GM19328 (cell line): ENCODE data around the gene HEATR3.

Experiments used
- ATAC-seq: cut with Tn5 transposase; IDR thresholded peaks from one replicate; pipeline ENCODE4 v1.9.1; 2021; ENCODE audit warnings: mild to moderate bottlenecking, moderate library complexity; ENCODE audit not compliant: unreplicated experiment

The HEATR3 gene, protein sequence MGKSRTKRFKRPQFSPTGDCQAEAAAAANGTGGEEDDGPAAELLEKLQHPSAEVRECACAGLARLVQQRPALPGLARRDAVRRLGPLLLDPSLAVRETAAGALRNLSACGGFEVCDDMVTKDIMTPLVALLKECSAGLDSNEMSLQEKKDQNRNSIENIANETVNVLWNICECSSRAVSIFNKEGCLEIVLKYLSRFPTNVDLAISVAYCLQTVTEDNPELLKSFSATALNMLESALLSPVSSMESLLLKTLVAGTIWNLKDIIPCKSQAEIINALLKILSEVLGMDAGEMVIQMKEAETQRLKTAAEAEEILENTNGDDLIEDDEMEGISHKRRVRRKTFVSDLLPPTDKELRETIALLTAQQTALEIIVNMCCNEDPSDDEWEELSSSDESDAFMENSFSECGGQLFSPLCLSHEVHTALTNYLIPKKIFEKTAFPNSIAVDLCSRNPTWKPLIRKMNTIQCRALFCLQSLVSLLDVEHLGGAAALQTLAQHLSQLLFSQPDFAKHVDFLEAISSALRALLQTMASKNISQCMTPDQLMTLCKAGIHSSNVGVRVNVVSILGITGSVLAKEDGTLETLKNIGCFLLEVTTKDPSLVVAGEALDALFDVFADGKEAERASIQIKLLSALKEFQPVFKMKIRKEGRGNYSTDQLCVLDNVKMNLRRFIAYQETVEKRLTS

DNA sequence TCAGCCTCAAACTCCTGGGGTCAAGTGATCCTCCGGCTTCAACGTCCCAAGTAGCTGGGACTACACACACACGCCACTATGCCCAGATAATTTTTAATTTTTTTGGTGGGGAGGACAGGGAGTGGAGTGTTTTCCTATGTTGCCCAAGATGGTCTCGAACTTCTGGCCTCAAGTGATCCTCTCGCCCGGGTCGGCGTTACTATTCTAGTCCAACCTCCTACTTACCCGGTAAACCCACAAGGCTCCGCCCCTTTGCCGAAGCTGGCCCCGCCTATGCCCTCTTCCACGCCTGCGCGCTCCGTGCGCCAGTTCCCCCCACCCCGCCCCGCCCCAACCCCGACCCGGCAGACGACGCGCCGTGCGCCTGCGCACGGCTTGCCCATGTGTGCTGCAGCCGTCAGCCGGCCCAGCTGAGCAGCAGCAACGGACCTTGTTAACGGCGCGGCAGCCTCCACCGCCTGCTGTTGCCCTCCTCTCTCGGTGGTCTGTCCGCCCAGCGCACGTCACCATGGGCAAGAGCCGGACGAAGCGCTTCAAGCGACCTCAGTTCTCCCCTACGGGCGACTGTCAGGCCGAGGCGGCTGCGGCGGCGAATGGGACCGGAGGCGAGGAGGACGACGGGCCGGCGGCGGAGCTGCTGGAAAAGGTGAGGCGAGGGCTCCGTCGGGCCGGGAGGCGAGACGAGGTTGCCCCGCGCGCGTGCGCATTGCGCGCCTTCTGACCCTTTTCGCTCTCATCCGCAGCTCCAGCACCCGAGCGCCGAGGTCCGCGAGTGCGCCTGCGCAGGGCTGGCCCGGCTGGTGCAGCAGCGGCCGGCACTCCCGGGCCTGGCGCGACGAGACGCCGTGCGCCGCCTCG lies at the start of gene HEATR3:
Gene HEATR3, plus strand, starts transcription at position 347 of the 858 bp plus-strand sequence. Its CDS starts 162 bp downstream, at position 509.
- ATAC-seq, result peak; percentile 81

DNA sequence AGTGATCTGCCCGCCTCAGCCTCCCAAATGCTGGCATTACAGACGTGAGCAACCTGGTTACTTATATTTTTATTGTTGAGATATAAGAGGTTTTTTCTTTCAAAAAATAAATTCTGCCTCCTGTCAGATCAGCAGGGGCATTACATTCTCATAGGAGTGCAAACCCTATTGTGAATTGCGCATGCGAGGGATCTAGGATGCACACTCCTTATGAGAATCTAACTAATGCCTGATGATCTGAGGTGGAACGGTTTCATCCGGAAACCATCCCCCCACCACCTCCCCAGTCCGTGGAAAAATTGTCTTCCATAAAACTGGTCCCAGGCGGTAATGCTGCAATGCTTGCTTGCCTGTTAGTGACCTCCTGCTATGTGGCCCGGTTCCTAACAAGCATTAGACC lies 48.2 kb upstream of the HEATR3 start:
- ATAC-seq, result no peak

DNA sequence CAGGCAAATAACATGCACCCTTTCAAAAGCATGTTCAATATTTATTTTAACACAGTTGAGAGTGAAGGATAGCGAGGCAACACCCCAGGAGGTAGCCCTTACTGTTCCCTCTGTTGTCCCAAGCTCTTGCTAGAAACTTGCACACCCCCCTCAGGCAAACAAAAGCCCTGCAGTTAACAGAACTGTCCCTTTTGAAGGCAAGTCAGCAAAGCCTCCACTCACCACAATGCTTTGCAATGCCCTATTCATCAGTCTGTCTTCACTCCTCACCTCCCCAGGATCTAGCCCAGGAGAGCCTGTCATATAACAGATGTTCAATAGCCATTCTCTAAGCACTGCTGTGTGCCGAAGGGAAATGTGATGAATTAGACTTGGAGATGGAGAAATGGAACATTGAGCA lies 44.2 kb upstream of the HEATR3 start:
- no peak for ATAC-seq

DNA sequence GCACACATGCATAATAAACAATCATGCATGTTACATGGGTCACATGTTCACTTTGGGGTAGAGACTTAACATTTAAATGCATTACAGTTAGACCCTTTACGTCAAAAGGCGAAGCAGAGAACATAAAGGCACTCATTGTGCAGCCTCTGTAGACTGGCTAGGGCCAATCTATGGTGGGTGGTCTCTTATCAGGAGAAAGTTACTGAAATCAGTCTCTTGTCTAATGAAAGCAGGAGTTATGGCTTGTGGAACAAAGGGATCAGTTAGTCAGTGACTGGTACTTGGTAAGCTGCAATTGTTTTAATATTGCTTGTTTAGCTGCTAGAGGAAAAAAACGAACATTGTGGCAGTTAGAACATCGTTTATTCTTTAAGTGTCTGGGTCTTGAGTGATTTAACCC lies 42.1 kb upstream of the HEATR3 start:
- ATAC-seq, result no peak

DNA sequence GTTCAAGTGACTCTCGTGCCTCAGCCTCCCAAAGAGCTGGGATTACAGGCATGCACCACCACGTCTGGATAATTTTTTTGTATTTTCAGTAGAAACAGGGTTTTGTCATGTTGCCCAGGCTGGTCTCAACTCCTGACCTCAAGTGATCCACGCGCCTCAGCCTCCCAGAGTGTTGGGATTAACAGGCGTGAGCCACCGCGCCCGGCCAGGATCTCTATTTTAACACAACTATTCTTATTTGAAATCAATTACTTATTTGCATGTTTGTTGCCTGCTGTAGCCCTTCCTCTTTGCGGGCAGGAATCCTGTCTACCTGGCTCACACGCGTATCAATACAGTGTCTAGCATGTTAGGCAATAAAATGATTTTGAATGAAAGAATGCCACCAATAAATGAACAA lies 41.6 kb upstream of the HEATR3 start:
- no peak for ATAC-seq

DNA sequence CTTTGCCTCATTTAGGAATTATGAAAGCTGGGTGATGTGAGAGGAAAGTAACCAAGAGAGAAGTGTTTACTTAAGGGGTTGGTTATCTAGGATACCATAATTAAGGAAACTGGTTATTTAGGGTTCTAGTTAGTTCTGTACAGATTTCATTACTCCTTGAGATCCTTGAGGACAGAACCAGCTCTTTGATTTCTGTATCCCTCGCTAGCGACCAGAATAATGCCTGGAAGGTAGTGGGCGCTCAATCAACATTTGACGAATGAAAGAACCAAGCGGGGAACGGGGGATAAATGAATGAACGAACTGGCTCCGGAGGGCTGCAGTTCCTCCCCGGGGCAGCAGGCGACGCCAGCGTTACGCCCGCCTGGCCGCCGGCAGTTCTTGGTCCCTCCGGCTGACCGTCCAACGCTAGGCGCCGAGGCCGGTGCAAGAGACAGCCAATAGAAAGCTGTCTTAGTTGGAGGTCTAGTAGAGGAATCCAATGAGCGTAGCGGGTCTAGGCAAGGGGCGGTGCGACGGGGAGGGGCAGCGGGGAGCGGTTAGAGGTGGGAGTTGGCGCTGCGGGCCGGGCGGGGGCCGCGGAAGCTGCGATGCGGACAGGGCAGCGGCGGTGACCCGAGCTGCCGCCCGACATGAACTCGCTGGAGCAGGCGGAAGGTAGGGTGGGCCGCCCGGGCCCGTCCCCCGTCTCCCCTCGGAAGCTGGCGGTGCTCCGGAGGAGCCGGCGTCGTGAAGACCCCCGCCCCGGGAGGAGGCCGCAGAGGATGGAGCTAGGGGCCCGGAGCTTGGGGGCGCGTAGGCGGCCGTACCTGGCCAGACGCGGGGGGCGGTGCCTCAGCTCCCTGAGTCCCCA lies 40.9 kb upstream of the HEATR3 start, which contains the start of gene CNEP1R1:
Gene CNEP1R1, plus strand, starts transcription at position 542 of the 853 bp plus-strand sequence. Its CDS starts 91 bp downstream, at position 633.
- ATAC-seq, result peak; percentile 99

DNA sequence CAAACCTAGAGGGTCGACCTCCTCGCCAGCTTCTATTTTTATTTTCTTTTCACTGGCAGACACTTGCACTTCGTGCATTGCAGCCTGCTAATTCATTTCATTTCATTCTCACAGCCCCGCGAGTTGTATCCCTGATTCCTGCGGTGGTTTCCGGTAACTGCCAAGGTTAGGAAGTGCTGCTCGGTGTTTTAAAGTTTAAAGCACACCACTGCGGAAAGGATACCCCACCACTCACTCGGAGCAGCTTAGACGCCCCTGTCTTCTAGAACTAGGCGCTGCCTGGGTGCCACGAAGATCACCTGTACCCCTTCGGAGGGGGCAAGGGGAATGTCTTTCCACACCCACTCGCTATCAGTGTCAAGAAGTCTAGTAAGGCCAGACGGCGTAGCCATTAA lies 40.2 kb upstream of the HEATR3 start:
- ATAC-seq, result peak; percentile 5

DNA sequence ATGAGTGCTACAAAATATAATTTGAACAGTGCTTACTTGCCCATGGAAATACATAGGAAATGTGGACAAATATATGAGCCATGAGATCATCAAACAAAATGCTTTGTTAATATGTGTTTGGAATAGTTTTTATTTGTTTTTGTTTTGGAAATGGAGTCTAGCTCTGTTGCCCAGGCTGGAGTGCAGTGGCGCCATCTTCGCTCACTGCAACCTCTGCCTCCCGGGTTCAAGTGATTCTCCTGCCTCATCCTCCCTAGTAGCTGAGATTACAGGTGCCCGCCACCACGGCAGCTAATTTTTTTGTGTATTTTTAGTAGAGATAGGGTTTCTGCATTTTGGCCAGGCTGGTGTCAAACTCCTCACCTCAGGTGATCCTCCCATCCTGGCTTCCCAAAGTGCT lies 37.9 kb upstream of the HEATR3 start:
- ATAC-seq, result no peak

DNA sequence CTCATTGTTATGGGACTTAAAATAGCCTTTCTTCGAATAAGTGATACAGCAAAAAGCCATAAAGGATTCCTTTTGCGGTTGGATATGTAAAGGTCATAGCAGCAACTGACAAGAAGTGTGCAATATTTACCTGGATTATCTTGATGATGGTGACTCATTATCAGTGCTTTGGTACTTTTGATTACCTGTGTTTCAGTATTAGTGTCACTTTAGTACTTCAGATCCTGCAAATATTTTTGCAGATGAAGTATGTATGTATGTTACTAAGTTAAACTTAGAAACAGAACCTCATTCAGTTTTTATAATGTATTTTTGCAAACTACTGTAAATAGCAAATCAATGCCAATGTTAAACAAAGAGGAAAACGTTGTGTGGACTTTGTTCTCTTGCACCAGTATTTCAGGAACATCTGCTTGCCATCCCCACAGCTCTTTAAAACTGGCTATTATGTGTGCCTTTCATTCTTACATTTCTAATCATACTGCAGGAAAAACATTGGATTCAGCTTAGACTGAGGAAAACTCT lies 30.2 kb upstream of the HEATR3 start:
- ATAC-seq, result no peak

DNA sequence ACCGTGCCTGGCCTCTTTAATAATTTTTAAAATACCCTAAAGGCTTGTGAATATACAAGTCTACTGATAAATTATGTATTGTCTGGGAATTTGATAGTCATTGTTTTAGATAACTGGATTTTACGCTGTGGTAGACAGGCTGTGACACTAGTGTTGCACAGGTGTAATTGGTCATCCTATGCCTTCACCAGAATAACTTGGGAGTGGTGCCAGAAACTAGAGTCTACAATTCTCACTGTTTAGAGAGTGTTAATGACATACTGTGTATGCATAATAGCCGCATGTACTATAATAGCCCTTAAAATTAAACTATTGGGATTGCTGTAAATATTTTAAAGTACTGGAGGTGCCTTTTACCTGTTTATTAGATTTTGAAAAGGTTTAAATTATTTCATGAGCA lies 29.3 kb upstream of the HEATR3 start:
- no peak for ATAC-seq

DNA sequence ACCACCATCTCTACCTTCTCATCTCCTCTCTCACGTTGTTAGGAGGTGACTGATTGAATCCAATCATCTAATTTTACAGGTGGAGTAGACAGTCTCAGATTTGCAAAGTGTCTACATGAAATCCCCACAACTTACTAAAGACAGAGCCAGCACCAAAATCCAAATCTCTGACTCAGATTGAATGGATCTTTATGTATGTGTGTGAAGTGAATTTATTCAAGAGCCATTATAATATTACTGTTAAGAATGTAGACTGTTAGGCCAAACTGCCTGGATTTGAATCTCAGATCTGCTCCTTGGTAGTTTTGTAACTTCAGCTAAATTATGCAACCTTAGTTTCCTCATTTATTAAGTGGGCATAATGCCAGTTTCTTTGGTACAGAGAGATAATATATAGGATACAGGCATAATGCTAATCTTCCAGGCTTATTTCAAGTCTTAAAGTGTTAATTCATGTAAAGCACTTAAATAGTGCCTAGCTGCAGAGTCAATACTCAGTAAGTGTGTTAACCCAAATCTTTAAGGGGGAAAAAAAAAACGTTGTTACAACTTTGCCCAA lies 28.0 kb upstream of the HEATR3 start:
- no peak for ATAC-seq

DNA sequence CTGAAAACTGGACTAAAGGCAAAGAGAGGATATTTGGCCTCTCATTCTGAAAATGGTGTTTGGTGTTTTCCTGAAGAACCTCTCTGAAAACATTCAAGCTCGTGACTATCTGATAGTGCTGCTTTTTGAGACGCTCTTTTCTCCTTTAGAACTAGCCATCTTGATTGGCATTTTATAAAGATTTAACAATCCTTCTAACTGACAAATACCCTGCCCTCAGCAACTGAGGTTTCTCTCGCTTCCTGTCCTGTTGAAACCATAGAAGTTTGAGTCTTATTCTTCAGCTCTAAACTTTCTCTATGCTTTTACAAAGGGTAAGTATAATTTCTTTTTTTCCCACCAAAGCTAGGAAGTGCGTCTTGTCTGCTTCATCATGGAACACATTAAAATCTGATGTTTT lies 27.5 kb upstream of the HEATR3 start:
- ATAC-seq, result no peak

DNA sequence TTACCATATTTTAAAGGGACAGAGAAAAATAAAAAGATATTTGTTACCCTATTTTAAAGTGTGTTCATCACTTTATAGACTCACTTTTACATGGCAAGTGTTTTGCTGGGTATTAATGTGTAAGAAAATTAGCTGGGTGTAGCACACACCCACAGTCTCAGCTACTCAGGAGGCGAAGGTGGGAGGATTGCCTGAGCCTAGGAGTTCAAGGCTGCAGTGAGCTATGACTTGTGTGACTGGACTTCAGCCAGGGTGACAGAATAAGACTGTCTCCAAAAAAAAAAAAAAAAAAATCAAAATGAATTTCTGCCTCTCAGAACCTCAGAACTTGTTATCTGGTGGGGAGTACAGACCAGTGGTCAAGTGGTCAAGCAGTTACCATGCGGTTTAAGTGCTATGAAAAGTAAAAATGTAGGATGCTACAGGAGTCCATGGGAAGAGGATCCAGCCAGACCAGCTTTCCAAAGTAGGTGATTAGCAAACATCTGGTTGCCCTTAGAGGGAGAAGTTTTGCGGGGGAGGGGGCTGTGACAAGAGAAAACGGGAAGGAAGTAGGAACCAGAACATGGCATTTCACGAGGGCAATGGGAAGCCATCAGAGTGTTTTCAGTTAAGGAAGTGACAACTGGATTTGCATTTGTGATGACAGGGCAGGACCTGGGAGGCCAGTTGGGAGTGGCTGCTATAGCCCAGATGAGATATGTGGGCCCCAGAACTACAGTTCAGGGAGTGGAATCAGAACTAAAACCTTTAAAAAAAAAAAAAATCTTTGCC lies 26.8 kb upstream of the HEATR3 start:
- no peak for ATAC-seq

DNA sequence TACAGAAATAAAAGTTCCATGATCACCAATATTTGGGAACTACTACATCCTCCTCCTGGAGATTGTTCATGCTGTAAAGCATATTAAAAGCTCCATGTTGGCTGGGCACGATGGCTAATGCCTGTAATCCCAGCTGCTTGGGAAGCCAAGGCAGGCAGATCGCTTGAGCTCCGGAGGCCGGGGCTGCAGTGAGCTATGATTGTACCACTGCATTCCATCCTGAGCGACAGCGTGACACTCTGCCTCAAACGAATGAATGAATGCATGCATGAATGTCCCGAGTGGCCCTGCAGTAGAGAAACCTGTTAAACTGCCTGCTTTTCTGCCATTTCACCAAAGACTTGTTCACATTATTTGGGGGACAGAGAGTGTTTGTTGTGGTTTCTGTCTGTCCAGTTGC lies 25.8 kb upstream of the HEATR3 start:
- ATAC-seq, result no peak

DNA sequence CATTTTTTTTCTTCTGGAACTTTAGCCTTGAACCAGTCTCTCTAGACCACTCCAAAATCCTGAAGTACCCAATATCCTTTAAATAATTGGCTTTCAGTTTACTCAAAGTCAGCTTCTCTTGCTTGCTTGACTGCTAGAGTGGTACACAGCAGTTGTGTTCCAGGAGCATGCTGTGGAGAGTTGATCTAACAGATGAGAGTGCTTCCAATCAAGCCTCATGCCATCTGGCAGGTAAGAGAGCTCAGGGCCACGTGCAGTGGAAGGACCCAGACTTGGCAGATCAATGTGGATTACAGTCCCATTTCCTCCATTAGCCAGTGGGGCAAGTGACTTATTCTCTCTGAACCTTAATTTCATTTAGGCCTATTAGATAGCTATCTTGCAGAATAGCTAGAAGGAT lies 25.1 kb upstream of the HEATR3 start:
- no peak for ATAC-seq

DNA sequence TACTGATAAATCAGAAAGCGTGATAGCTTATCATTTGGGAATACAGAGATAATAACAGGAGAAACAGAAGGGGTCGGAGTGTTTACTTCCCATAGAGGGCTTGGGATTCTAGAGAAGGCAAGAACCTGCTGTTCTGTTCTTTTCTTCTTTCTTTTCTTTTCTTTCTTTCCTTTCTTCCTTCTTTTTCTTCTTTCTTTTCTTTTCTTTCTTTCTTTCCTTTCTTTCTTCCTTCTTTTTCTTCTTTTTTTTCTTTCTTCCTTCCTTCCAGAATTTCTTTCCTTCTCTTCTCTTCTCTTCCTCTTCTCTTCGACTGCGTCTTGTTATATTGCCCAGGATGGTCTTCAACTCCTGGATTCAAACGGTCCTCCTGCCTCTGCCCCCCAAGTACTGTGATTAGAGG lies 22.4 kb upstream of the HEATR3 start:
- ATAC-seq, result no peak

DNA sequence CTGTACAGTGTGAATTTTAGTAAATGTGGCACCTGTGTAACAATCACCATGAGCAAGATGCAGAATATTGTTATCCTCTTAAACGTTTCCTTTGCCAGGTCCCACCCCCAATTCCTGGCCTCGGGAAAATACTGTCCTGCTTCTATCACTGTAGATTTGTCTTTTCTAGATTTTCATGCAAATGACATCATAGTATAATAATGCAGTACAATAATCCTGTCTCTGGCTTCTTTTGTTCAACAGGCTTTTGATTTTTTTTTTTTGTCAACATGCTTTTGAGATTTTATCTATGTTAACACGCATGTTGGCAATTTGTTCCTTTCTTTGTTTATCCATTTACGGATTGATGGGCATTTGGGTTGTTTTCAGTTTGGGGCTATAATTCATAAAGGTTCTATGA lies 20.4 kb upstream of the HEATR3 start:
- no peak for ATAC-seq

DNA sequence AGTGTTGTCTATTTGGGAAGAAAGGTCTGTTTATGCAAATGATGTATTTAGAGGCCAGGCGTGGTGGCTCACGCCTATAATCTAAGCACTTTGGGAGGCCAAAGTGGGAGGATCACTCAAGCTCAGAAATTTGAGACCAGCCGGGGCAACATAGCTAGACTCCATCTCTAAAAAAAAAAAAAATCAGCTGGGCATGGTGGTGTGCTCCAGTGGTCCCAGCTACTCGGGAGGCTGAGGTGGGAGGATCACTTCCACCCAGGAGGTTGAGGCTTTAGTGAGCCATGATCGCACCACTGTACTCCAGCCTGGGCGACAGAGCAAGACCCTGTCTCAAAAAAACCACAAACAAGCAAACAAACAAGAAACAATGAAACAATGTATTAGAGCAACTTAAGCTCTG lies 18.9 kb upstream of the HEATR3 start:
- ATAC-seq, result no peak

DNA sequence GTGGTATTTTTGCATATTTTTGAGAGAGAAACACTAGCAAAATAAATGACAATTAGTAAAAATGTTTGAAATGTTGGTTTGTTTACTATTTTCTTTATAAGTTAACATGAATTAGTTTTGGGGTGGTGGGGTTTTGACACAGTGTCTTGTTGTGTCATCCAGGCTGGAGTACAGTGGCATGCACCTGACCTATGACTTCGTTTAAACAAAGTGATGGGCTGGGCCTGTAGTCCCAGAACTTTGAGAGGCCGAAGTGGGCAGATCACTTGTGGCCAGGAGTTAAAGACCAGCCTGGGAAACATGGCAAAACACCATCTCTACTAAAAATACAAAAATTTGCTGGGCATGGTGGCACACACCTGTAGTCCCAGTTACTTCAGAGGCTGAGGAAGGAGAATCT lies 17.9 kb upstream of the HEATR3 start:
- no peak for ATAC-seq
